Measurements from ENCODE around the gene ZNF516.

The ZNF516 gene

DNA sequence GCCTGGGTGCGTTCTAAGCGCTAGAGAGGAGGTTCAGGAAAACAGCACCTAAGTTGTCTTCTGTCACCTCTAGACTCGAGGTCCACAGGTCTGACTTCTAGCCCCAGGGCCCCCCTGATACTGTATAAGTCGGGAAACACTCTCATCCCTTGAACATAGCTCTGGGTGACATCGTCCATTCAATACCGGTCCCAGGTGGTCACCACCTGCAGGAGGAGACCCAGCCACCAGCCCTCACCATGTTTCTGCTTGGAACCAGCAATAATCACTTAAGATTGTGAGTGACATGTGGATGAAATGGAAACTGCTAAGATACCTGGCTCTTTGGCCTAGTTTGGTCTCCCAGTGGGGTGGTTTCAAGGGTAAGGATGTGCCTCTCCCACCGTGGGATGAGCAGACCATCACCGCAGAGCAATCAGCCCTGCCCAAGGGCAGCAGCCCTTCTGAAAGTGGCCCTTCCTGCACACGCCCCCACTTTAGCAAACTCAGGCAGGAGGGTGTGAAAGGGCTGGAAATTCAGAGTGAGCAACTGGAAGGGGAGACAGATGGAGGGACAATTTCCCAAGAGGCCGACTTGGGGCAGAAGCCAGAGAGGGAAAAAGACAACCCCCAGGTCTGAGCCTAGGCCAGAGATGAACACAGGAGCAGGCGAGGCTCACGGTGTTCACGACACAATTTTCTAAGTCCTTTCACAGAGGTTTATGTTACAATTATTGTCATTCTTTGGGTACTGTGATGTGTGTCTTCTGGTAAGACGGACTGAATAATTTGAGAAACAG is 95.2 kb downstream of the ZNF516 start:
- no peak for DNase-seq (ENCODE audit: low read depth, low spot score)

DNA sequence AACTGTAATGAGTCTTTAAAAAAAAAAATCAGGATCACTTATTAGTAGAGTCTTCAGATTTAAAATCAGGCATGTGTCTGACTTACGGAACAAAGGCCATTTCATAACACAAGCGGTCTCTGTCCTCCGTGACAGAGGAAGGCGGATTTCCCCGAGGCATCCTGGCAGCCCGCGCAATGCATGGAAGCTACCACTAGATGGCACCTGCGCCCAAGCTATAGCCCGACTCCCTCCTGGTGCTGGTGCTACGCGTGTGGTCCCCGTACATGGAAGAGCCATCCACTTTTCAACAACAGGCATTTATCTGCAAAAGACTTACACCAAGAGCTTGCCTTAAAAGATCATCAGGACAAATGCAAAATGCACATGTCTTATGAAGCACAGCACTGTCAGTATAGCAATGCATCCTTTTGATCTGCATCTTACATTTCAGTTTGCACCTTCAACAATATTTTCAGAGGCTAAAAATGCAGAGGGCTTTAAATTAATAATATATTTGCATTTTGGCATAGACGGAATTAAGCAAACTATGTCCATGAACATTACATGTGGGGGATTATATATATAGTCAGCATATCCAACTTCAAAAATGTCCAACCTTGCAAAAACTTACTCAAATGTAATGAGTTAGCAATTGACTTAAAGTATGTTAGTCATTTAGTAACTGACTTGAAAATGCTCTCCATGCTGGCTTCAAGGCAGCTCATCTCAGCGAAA is 96.0 kb downstream of the ZNF516 start:
- DNase-seq (ENCODE audit: low read depth, low spot score): peak; percentile 90

DNA sequence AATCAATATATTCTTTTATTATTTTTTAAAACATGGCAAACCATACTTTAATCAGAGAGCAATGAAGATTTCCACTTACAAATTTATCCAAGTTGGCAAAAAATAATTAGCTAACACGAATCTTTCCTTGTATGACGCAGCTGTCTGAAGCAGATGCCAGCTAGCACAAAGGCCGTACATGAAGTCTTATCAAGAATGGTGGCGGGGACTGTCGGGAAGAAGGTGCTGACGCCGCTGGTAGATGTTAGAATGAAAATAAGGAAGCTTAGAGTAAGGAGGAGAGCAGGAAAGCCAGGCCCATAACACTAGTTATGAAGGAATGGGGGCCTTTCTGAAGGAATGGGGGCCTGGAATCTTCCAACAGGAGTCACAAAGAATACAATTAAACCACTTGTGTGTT is 96.7 kb downstream of the ZNF516 start:
- DNase-seq (ENCODE audit: low read depth, low spot score): no peak

DNA sequence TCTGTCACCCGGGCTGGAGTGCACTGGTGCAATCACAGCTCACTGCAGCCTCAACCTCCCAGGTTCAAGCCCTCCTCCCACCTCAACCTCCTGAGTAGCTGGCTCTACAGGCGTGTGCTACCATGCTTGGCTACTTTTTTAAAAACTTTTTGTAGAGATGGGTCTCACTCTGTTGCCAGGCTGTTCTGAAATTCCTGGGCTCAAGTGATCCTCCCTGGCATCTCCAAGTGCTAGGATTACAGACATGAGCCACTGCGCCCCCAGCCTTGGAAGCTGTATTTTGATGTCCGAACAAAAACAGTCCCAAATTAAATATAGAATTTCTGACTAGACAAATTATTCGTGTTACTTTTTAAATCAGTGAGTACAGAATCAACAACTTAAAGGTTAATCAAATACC is 97.4 kb downstream of the ZNF516 start:
- no peak for DNase-seq (ENCODE audit: low read depth, low spot score)

DNA sequence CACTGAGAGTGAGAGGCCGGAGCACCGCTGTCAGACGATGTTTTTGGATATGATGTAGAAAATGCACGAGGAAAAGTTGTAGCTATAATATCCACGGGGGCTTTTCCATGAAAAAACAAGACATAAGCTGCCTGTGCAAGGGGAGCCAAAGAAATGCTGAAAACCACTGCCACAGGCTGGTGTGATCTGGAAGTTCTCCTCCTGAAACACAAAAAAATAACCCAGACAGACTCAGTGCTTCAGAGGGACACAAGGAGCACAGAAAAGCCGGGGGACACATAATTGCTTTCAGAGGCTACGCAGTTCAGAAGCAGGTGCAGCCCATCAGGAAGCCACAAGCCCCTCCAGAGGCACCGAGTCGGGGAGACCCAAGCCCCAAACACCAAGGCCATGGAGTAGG is 98.2 kb downstream of the ZNF516 start:
- DNase-seq (ENCODE audit: low read depth, low spot score): no peak

DNA sequence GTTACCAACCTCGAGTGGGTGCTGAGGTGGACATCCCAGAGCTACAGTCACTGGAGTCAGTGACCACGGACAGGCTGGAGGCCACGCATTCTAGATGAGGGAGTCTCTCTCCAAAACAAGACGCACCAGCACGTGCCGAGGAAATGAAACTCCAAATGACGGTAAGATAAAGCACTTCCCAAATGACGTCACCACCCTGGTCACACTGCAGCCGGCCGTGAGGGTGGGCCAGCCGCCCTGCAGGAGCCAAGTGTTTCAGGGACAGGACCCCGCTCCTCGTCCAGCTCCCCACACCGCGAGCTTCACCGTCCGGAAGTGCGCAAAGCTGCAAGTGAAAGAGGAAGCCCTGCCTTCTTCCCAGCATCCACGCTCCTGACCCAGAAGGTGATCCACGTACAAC is 99.4 kb downstream of the ZNF516 start:
- DNase-seq (ENCODE audit: low read depth, low spot score): no peak

DNA sequence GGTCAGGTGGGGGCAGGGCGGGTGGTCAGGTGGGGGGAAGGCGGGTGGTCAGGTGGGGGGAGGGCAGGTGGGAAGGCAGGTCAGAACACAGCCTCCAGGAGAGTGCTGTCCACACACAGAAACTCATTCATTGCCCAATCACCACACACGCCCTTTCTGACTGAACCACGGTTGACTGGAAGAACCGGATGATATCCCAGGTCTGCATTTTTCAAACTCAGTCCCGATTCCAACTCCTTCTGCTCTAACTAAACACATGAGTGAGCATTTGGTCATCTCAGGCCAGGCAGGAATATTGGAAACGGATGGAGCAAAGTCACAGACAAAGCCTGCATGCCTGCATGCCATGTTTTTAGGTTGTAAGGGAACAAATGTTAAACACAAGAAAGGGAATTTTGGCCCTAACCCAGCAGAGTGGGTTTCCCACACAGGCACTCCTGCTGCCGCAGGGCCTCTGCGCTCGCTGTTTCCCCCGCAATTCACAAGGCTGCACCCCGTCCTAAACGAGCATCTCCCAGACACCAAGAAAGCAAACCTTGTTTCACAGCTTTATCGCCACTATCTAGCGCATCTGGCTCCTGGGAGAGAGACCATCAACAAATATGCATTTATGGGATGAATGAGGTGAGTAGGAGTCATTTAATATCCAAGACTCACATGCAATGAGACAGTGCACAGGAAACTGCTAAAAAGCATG is 100.1 kb downstream of the ZNF516 start:
- no peak for DNase-seq (ENCODE audit: low read depth, low spot score)

DNA sequence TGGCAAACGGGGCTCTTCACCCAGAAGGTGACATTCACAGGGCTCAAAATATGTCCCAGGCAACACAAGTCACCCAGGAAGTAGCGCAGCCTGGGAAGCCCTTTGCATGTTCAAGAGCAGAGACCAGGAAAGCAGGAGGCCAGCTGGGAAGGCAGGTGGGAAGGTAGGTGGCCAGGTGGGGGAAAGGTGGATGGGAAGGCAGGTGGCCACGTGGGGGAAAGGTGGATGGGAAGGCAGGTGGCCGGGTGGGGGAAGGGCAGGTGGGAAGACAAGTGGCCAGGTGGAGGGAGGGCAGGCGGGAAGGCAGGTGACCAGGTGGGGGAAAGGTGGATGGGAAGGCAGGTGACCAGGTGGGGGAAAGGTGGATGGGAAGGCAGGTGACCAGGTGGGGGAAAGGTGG is 102.7 kb downstream of the ZNF516 start:
- DNase-seq (ENCODE audit: low read depth, low spot score): no peak

DNA sequence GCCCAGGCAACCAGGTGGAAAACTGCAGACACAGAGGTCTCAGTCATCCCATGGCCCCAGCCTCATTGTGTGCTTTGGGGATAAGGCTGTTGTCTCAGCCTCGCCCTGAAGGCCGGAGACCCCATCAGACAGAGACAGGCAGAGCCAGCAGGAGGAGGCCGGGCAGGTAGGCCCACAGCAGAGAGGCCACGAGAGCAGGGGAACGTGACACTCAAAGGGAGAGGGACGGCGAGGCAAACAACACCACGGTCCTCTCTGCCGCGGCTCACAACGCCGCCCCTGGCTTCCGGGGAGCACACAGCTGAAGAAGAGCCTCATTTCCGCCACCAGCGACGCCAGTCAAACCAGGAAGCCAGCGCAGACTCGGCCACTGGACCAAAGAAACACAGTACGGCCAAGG is 103.3 kb downstream of the ZNF516 start:
- DNase-seq (ENCODE audit: low read depth, low spot score): no peak

DNA sequence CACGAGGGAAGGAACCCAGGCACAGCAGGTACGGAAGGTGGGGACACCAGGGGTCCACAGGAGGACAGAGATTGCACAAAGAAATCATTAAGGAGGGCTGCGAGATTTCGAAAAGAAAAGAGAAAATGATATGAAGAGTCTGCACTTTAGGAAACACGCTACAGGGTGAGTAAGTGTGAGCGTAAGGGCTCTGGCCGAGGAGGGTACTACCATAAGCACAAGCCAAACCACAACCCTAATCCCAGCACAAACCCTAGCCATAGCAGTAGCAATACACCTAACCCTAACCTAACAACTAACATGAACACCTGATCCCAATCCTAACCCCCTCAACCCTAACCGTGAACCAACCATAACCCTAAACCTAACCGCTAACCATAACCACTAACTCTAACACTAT is 104.0 kb downstream of the ZNF516 start:
- no peak for DNase-seq (ENCODE audit: low read depth, low spot score)

DNA sequence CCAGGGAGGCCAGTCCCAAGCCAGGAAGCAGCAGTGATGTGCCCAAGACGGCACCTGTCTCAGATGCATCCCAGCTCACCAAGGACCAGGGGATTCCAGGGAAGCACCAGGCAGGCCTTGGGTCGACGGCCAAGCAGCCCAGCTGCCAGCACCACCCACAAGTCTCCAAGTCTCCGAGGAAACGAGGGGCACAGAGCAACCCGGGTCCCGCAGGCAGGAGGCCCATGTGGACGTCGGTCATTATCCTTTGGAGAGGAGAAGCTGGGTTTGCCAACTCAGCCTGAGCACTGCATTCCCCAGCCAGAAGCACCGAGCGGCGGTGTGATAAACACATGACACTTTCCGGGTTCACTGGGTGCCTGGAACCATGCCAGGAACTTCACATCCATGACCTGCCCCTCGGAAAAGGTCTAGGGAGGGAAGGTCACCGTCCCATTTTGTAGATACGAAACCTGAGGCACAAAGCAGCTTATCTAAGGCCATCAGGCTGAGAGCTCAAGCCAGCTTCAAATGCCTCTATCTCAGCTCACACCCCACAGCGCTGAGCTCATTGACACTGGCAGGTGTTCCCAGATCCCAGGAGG is 104.5 kb downstream of the ZNF516 start:
- no peak for DNase-seq (ENCODE audit: low read depth, low spot score)

DNA sequence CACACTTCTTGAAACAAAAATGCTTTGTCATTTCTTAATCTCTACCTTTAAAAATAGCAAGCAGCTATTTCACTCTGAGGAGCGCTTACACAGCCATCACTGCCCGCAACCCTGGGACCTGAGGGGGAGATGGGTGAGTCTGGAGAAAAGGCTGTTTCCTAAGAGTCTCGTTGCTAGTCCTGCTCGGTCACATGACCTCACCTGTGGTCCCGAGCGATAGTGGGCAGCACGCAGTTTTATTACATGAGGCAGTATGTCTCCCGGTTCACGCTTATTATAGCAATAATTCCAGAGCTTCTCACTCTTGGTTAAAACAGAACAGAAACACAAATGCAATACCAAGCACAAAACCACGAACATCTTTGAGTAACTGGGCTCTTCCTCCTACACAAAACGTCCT is 105.3 kb downstream of the ZNF516 start:
- no peak for DNase-seq (ENCODE audit: low read depth, low spot score)

DNA sequence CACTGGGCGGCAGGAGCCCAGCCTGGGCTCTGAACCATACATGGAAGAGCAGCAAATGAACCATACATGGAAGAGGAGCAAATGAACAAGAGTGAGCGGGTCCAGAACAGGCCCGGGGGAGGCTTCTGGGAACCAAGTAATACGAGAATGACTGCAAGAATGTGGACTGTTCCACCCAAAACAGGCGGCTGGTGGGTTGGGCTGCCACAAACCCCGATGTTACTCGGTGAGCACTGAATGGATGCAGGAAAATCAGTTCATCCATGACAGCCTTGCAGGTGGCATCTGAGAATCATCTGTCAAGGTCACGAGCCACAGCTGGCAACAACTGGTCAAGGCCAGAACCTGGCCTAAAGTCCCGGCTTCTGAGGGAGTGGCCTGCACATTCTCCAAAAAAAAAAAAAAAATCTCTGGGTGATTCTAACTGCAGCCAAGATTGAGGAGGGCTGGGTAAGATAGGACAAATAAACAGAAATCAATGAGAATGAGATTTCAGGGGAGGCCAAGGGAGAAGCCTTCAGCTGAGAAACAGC is 106.1 kb downstream of the ZNF516 start:
- no peak for DNase-seq (ENCODE audit: low read depth, low spot score)

DNA sequence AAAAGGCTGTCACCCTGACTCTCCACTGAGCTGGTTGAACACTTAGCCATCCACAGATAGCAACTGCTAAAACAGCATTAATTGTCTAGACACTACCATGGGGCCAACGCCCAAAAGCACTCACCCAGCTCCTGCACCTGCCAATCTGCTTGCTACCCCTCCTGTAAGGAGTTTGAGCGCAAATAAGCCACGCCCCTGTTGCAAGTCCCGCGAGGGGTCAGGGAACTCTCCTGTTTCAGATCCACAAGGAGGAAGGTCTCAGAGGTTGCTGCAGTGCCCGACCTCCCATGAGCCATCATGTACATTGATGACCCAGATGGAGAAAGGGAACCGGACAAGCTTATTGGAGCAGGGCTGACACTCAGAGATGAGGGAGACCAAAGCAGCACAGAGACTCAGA is 106.8 kb downstream of the ZNF516 start:
- DNase-seq (ENCODE audit: low read depth, low spot score): no peak

DNA sequence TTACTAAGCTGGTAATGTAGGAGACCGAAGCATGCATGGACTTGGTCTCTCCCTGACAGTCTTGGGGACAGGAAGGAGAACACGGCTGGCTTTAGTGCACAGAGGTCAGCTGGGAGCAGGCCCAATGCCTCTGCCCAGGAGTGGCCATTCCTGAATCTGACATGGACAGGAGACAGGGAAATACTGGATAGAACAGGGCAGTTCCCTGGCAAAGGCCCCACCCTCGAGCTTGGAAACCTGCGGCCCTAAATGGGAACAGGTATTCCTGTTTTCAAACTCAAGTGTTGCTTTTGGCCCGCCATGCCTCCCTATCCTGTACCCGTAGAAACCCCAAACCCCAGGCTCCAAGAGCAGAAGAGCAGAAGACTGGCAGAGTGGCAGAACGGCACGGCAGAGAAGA is 107.4 kb downstream of the ZNF516 start:
- no peak for DNase-seq (ENCODE audit: low read depth, low spot score)

DNA sequence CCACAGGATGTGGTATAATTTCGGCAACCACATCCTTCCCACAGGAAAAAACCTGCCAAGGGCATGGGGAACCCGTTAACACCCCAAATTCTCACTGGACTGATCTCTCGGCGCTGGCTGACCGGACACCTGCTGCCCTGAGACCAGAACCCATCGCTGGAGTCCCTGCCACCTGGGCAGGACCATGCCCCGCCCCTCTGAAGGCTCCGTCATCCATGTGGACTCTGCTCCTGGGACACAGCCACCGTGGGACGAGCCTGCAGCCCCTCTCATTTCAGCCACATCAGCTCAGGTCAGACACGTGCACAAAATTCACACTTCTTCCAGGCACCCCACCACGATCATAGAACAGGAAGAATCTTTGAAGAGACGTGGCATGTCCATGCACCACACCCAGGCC is 108.2 kb downstream of the ZNF516 start:
- DNase-seq (ENCODE audit: low read depth, low spot score): no peak

DNA sequence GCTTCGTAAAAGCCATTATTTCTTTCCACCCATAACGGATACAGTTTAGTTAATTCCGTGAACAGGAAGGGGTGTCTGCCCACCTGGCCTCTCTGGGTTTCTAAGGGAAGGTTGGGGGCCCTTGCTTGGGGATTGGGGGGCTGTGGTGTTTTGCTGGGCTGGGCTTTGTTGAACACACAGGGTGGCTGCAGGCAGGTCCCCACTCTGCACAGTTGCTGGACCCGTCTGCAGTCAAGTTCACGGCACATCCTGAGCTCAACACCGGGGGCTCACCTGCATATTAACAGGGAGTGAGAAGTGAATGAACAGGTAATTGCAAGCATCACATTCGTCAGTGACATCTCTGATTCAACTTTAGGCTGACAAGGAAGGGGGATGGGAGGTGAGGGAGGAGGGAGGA is 109.0 kb downstream of the ZNF516 start:
- DNase-seq (ENCODE audit: low read depth, low spot score): no peak

DNA sequence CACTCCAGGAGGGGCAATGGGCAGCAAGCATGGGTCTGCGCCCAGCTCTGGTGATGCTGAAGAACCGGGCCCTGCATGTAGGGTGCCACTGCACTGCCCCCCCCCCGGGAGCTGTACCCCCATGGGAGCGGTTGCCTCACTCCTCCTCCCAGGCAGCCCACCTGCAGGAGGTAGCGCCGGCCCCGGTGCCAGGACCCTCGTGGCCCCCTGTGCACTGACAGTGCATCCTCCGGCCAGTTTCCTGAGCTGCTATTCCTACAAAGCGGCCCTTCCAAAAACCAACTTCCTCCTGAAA is 109.4 kb downstream of the ZNF516 start:
- DNase-seq (ENCODE audit: low read depth, low spot score): no peak

DNA sequence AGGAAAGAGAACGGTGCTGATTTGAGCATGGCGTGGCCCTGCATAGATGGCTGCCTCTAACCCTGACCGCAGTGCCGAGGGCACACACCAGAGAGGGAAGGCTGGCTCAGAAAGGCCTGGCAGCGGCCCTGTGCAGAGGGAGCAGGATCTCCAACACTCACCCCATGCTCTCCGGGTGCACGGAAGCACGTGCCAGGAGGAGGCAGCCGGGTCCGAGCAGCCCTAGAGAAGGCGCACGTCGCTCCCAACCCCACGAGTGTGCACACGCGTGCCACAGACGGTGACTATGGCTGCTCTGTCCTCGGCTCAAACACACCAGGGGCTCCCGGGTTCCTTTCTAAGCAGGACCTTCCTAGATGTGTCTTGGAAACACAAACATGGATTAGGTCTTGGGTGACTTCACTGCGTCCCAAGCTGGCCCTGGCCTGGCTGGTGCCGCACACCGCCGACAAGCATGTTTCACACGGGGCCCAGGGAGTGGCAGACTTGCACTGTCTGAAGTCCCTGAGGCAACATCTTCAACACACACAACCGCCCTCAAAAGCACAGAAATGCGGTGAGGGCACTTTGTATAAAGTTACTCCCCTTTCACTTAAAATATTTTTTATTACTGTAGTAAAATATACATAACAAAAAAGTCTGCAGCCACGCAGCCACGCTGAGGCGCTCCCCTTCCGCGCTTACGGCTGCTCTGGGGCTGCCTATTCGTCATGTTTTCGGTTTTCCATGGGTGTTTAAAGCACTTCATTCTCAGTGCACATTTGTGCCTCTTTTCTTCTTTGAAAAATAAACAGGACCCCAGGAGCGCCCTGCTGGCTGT is 110.0 kb downstream of the ZNF516 start:
- DNase-seq (ENCODE audit: low read depth, low spot score): no peak

DNA sequence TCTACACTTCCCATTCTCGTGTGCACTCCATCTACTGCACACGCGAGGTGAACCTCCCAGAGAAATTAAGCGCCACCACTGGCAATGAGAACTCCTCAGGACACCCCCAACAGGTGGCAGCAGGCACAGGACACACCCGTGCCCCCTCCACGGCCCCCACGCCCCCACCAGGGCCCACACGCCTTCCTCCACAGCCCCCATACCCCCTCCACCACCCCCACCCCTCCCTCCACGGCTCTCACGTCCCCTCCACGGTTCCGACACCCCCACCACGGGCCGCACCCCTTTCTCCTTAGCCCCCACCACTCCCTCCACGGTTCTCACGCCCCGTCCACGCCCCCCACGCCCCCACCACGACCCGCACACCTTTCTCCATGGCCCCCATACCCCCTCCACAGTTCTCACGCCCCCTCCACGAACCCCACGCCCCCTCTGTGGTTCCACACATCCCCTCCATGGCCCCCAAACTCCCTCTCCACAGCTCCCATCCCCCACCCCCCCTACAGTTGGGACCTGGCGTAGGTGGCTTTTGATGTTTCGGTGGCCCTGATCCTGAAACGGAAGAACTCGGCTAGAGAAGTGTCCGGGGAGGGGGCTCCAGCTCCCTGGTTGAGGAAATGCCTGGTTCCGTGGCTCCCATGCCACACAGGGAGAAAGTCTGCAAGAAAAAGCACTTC is 110.8 kb downstream of the ZNF516 start:
- no peak for DNase-seq (ENCODE audit: low read depth, low spot score)

DNA sequence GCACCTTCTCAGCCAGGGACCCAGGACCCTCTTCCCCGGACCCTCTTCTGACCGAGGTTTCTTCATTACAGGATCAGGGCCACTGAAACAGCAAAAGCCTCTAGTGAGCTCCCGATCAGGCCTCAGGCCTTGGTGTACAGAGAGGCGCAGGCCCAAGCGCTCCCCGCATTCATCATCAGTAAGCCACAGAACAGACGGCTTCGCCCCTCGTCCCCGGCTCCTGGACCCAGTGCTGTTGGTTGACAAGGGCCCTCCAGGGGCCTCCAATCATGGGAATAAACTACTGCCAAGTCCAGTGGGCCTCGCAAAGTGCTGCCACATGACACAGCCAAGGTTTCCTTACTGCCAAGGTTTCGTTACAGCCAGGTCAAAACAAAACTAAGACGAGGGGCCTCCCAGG is 111.4 kb downstream of the ZNF516 start:
- DNase-seq (ENCODE audit: low read depth, low spot score): no peak

Measured in ELF-1 (cell line).